ENCODE measurements around the gene ELP4. TPM values are rescaled to one million over a fixed set of nuclear protein-coding genes. Genes with fewer than 3 reads are reported as not detected.

Gene ELP4
- total RNA-seq, 1 experiment from 2014 or later = 21.4 TPM

- Histone ChIP-seq H3K4me1 (ENCODE audit: control insufficient read depth in 1 of 2, insufficient read depth in 2 of 2, low read length in 2 of 2) (no peaks in the 10 kb centered on the region), H3K4me3 (replicated peaks in 1 of 2; ENCODE audit: low read depth in 1 of 2, low read length in 2 of 2) (no peak overlapping the region), H3K9ac (ENCODE audit: low read length) (no peak overlapping the region), H3K79me2 (ENCODE audit: insufficient read depth, low read length) (no peaks in the 10 kb centered on the region), H3K27ac (ENCODE audit: low read depth, low read length) (no peak overlapping the region), H3K27me3 (ENCODE audit: insufficient read depth, low read length) (no peaks in the 10 kb centered on the region), H3K9me3 (ENCODE audit: control insufficient read depth in 1 of 2, insufficient read depth in 1 of 2, low read depth in 1 of 2, low read length in 2 of 2) (no peaks in the 10 kb centered on the region), H4K20me1 (ENCODE audit: insufficient read depth) (no peaks in the 10 kb centered on the region), H2AFZ (ENCODE audit: low read depth, low read length, poor library complexity, severe bottlenecking) (no peak overlapping the region), H3K36me3 (ENCODE audit: control insufficient read depth in 1 of 2, insufficient read depth in 2 of 2, low read length in 2 of 2) (no peaks in the 10 kb centered on the region), H3K9me2 (ENCODE audit: insufficient read depth) (no peaks in the 10 kb centered on the region), H3K4me2 (ENCODE audit: low read length) (no peak overlapping the region)
- intact Hi-C loops (cut with micrococcal nuclease) = no loop called here
- ChIA-PET CTCF (no interaction called here), RAD21 (ENCODE audit: low non-redundant PET in 1 of 2, low total read pairs in 2 of 2, uncharacterized antibody in 2 of 2, unreplicated experiment in 2 of 2) (no interaction called here), POLR2A (no interaction called here)
- no peak for TF ChIP-seq SIN3A (IDR thresholded peaks at IDR 0.05; ENCODE audit: low read depth)
- DNase-seq (ENCODE audit: low read depth, low spot score) = no peak
- no TSS peak for BruUV-seq (replicated peaks)
- no peak for ATAC-seq
Measured at GRCh38 chr11:31601635-31602282, 92.2 kb downstream of the ELP4 start.

- H3K9me3 ChIP-seq (ENCODE audit: control insufficient read depth in 1 of 2, insufficient read depth in 1 of 2, low read depth in 1 of 2, low read length in 2 of 2) = no peaks in the 10 kb centered on the region
- no peaks in the 10 kb centered on the region for H3K9me2 ChIP-seq (ENCODE audit: insufficient read depth)
- H3K36me3 ChIP-seq (ENCODE audit: control insufficient read depth in 1 of 2, insufficient read depth in 2 of 2, low read length in 2 of 2) = no peaks in the 10 kb centered on the region
- H3K27me3 ChIP-seq (ENCODE audit: insufficient read depth, low read length) = no peaks in the 10 kb centered on the region
- H3K79me2 ChIP-seq (ENCODE audit: insufficient read depth, low read length) = no peaks in the 10 kb centered on the region
- no peak for ATAC-seq
- H3K4me2 ChIP-seq (ENCODE audit: low read length) = no peak overlapping the region
- no peak overlapping the region for H3K27ac ChIP-seq (ENCODE audit: low read depth, low read length)
- RAD21 ChIA-PET (ENCODE audit: low non-redundant PET in 1 of 2, low total read pairs in 2 of 2, uncharacterized antibody in 2 of 2, unreplicated experiment in 2 of 2) = no interaction called here
- H4K20me1 ChIP-seq (ENCODE audit: insufficient read depth) = no peaks in the 10 kb centered on the region
- DNase-seq (ENCODE audit: low read depth, low spot score) = no peak
- BruUV-seq (replicated peaks) = no TSS peak
- H2AFZ ChIP-seq (ENCODE audit: low read depth, low read length, poor library complexity, severe bottlenecking) = no peak overlapping the region
- no peak overlapping the region for H3K9ac ChIP-seq (ENCODE audit: low read length)
- intact Hi-C loops (cut with micrococcal nuclease) = no loop called here
- no peak overlapping the region for H3K4me3 ChIP-seq (replicated peaks in 1 of 2; ENCODE audit: low read depth in 1 of 2, low read length in 2 of 2)
- CTCF ChIA-PET = interaction anchor here (1.1 kb wide), 1 partner anchor 35 kb away, joined by 3 read pairs; no protein-coding TSS in a partner anchor
- H3K4me1 ChIP-seq (ENCODE audit: control insufficient read depth in 1 of 2, insufficient read depth in 2 of 2, low read length in 2 of 2) = no peaks in the 10 kb centered on the region
- POLR2A ChIA-PET = no interaction called here
- no peak for TF ChIP-seq SIN3A (IDR thresholded peaks at IDR 0.05; ENCODE audit: low read depth)
- TF ChIP-seq EZH2phosphoT487 (IDR thresholded peaks at IDR 0.05; ENCODE audit: borderline replicate concordance) = no peak
- TF ChIP-seq CTCF (IDR thresholded peaks at IDR 0.05 in 2 of 3, conservative IDR thresholded peaks at IDR 0.05 in 1 of 3; ENCODE audit: borderline replicate concordance in 1 of 3, insufficient read depth in 1 of 3, low read depth in 2 of 3, low read length in 2 of 3) = no peak
- TF ChIP-seq FOSL1 (IDR thresholded peaks at IDR 0.05; ENCODE audit: low read depth) = no peak
- TF ChIP-seq SP1 (IDR thresholded peaks at IDR 0.05; ENCODE audit: low read depth) = no peak
- TF ChIP-seq ZBTB33 (IDR thresholded peaks at IDR 0.05; ENCODE audit: extremely low read depth, insufficient replicate concordance, low read length) = no peak
- TF ChIP-seq CEBPB (IDR thresholded peaks at IDR 0.05; ENCODE audit: low read depth) = no peak
- no peak for TF ChIP-seq CBX3 (IDR thresholded peaks at IDR 0.05; ENCODE audit: low read depth)
- no peak for TF ChIP-seq EZH2 (IDR thresholded peaks at IDR 0.05)
- TF ChIP-seq ZFX (IDR thresholded peaks at IDR 0.05) = no peak
- no peak for TF ChIP-seq MAX (IDR thresholded peaks at IDR 0.05)
- TF ChIP-seq ATF3 (IDR thresholded peaks at IDR 0.05) = no peak
- TF ChIP-seq TCF7L2 (IDR thresholded peaks at IDR 0.05; ENCODE audit: borderline replicate concordance, extremely low read depth, insufficient read depth, insufficient read length) = no peak
- no peak for TF ChIP-seq SRF (IDR thresholded peaks at IDR 0.05; ENCODE audit: low read depth)
- TF ChIP-seq EGR1 (IDR thresholded peaks at IDR 0.05; ENCODE audit: low read depth) = no peak
Measured at GRCh38 chr11:31606893-31607292, 97.3 kb downstream of the ELP4 start.

Measured in HCT116 (cell line).